Endothelial cell (in vitro differentiated cells): ENCODE data around the gene LSS. TPM values are rescaled to one million over a fixed set of nuclear protein-coding genes. Genes with fewer than 3 reads are reported as not detected.

ENCODE experiments used
- DNase-seq: peaks from one replicate; pipeline ENCODE4 v3.0.0; 2021; ENCODE audit warnings: low spot score
- H3K27ac Mint-ChIP-seq: one replicate; pipeline ENCODE4 v1.8.0; 2021; ENCODE audit warnings: mixed read lengths, inconsistent platforms; ENCODE audit not compliant: unreplicated experiment
- H3K27me3 Mint-ChIP-seq: one replicate; pipeline ENCODE4 v1.8.0; 2021; ENCODE audit warnings: mild to moderate bottlenecking, moderate library complexity, mixed read lengths, inconsistent platforms; ENCODE audit not compliant: unreplicated experiment
- H3K36me3 Mint-ChIP-seq: one replicate; pipeline ENCODE4 v1.8.0; 2021; ENCODE audit warnings: mild to moderate bottlenecking, low read depth, mixed read lengths, inconsistent platforms; ENCODE audit not compliant: unreplicated experiment
- H3K4me1 Mint-ChIP-seq: one replicate; pipeline ENCODE4 v1.8.0; 2021; ENCODE audit warnings: mild to moderate bottlenecking, mixed read lengths, inconsistent platforms; ENCODE audit not compliant: unreplicated experiment
- H3K4me3 Mint-ChIP-seq: one replicate; pipeline ENCODE4 v1.8.0; 2021; ENCODE audit warnings: mild to moderate bottlenecking, mixed read lengths, inconsistent platforms; ENCODE audit not compliant: unreplicated experiment
- H3K9me3 Mint-ChIP-seq: one replicate; pipeline ENCODE4 v1.8.0; 2021; ENCODE audit warnings: mixed read lengths, inconsistent platforms; ENCODE audit not compliant: unreplicated experiment
- CTCF ChIP-seq: fragments of 200-600 bp; sonication (generic); IDR thresholded peaks from one replicate; pipeline ENCODE4 v1.5.0; 2021; ENCODE audit warnings: antibody characterized with exemption; ENCODE audit not compliant: unreplicated experiment
- total RNA-seq: library from RNA; stranded (reverse); fragmentation: NEBNext Ultra II Directional; extraction: Animal tissue kit (Norgen Biotek cat#: 25700); gene quantifications from one replicate; pipeline ENCODE4 v1.2.1, GENCODE V29; 2021; ENCODE audit not compliant: unreplicated experiment

The LSS gene
- total RNA-seq, 1 donor from 2014 or later: 157 TPM

GRCh38 chr21:46139686-46140085 is 88.9 kb downstream of the LSS start:
- no peak overlapping the region for H3K4me3 Mint-ChIP-seq
- H3K9me3 Mint-ChIP-seq: no peaks in the 10 kb centered on the region
- peaks cover 3% of the 10 kb centered on the region for H3K4me1 Mint-ChIP-seq
- TF ChIP-seq CTCF: no peak
- H3K27ac Mint-ChIP-seq: peak overlapping the region; percentile 30
- H3K27me3 Mint-ChIP-seq: peaks cover 4% of the 10 kb centered on the region
- H3K36me3 Mint-ChIP-seq: no peaks in the 10 kb centered on the region
- DNase-seq: no peak

- Mint-ChIP-seq H3K9me3 (no peaks in the 10 kb centered on the region), H3K36me3 (no peaks in the 10 kb centered on the region), H3K4me1 (no peaks in the 10 kb centered on the region), H3K4me3 (no peak overlapping the region), H3K27me3 (peaks cover 4% of the 10 kb centered on the region), H3K27ac (no peak overlapping the region)
- no peak for DNase-seq
- no peak for TF ChIP-seq CTCF
Measured at GRCh38 chr21:46138383-46138970, 90.1 kb downstream of the LSS start.

Other genes starting within 250 kb of the LSS start
- 65.5 TPM for gene COL6A1, start 247.0 kb downstream of the LSS start, total RNA-seq
- gene COL6A2, start 130.7 kb downstream of the LSS start, total RNA-seq: 378 TPM
- 1.5 TPM for gene FTCD, start 73.2 kb downstream of the LSS start, total RNA-seq
- gene SPATC1L, start 44.3 kb downstream of the LSS start, total RNA-seq: 25.3 TPM
- gene MCM3AP, start 56.8 kb upstream of the LSS start, total RNA-seq: 92.1 TPM
- 7.0 TPM for gene YBEY, start 57.6 kb upstream of the LSS start, total RNA-seq
- gene C21orf58, start 95.1 kb upstream of the LSS start, total RNA-seq: 5.9 TPM
- gene PCNT, start 95.4 kb upstream of the LSS start, total RNA-seq: 36.0 TPM
- 80.2 TPM for gene DIP2A, start 230.1 kb upstream of the LSS start, total RNA-seq